ENCODE data around the gene FBLN1. TPM values are rescaled to one million over a fixed set of nuclear protein-coding genes. Genes with fewer than 3 reads are reported as not detected.
A peak's percentile ranks its signal among the peaks of the same experiment; 100 is the strongest.

Gene FBLN1
- total and polyA plus RNA-seq, 8 donors = 38.8 to 416 (median 114) TPM

- no peak overlapping the region for H3K27ac ChIP-seq
- peaks cover 0 to under 1% (median 0%) of the 10 kb centered on the region in 4 donors for H3K4me1 ChIP-seq
- H3K27me3 ChIP-seq = no peaks in the 10 kb centered on the region
- DNase-seq = no peak
- TF ChIP-seq POLR2AphosphoS5 (IDR thresholded peaks at IDR 0.05) (no peak), EP300 (IDR thresholded peaks at IDR 0.05) (no peak), POLR2A (IDR thresholded peaks at IDR 0.05) (no peak), CTCF (IDR thresholded peaks at IDR 0.05) (no peak)
- H3K4me3 ChIP-seq = no peak overlapping the region
- H3K36me3 ChIP-seq = no peaks in the 10 kb centered on the region
- intact Hi-C loops (cut with DNase I; ENCODE audit: low total_unique reads) = no loop called here
- 69 to 79% (median 72%) methylated on average over 3 of the region's 3 CpGs for WGBS, 5 donors
- peaks cover 0 to 17% (median 10%) of the 10 kb centered on the region in 4 donors for H3K9me3 ChIP-seq
Observed at GRCh38 chr22:45465633-45466032, 37.0 kb upstream of the FBLN1 start.

- H3K4me1 ChIP-seq = no peaks in the 10 kb centered on the region
Observed at GRCh38 chr22:45468872-45469271, 33.8 kb upstream of the FBLN1 start.

GRCh38 chr22:45469281-45470073 lies 33.2 kb upstream of the FBLN1 start:
- Histone ChIP-seq H3K36me3 (no peaks in the 10 kb centered on the region), H3K27me3 (no peaks in the 10 kb centered on the region), H3K4me3 (no peak overlapping the region), H3K27ac (peak overlapping the region in 2 of 5 donors; percentile 4 to 6), H3K9me3 (peaks cover 0 to 17% (median 7%) of the 10 kb centered on the region in 4 donors), H3K4me1 (no peaks in the 10 kb centered on the region)
- intact Hi-C loops (cut with DNase I; ENCODE audit: low total_unique reads) = no loop called here
- whole genome bisulfite sequencing, 5 donors = 46 to 51% (median 48%) methylated on average over 8 of the region's 8 CpGs
- DNase-seq = no peak
- TF ChIP-seq EP300 (IDR thresholded peaks at IDR 0.05) = no peak

More at GRCh38 chr22:45468872-45469271, 33.8 kb upstream of the FBLN1 start:
- no peak for DNase-seq
- Histone ChIP-seq H3K9me3 (peaks cover 0 to 17% (median 8%) of the 10 kb centered on the region in 4 donors), H3K36me3 (no peaks in the 10 kb centered on the region), H3K27me3 (no peaks in the 10 kb centered on the region), H3K4me3 (no peak overlapping the region), H3K27ac (no peak overlapping the region)
- intact Hi-C loops (cut with DNase I; ENCODE audit: low total_unique reads) = no loop called here
- WGBS, 5 donors = 62 to 82% (median 67%) methylated on average over 7 of the region's 7 CpGs
- no peak for TF ChIP-seq POLR2A (IDR thresholded peaks at IDR 0.05)
- no peak for TF ChIP-seq CTCF (IDR thresholded peaks at IDR 0.05)
- no peak for TF ChIP-seq POLR2AphosphoS5 (IDR thresholded peaks at IDR 0.05)
- no peak for TF ChIP-seq EP300 (IDR thresholded peaks at IDR 0.05)

GRCh38 chr22:45470871-45471270 lies 31.8 kb upstream of the FBLN1 start:
- no peaks in the 10 kb centered on the region for H3K27me3 ChIP-seq
- H3K4me1 ChIP-seq = no peaks in the 10 kb centered on the region
- intact Hi-C loops (cut with DNase I; ENCODE audit: low total_unique reads) = no loop called here
- no peaks in the 10 kb centered on the region for H3K36me3 ChIP-seq
- TF ChIP-seq POLR2AphosphoS5 (IDR thresholded peaks at IDR 0.05) (no peak), EP300 (IDR thresholded peaks at IDR 0.05) (no peak), CTCF (IDR thresholded peaks at IDR 0.05) (no peak), POLR2A (IDR thresholded peaks at IDR 0.05) (no peak)
- no peak overlapping the region for H3K4me3 ChIP-seq
- H3K27ac ChIP-seq = no peak overlapping the region
- peaks cover 0 to 17% (median 7%) of the 10 kb centered on the region in 4 donors for H3K9me3 ChIP-seq
- WGBS, 5 donors = 78 to 84% (median 81%) methylated on average over 11 of the region's 11 CpGs
- DNase-seq = no peak

GRCh38 chr22:45472426-45472825 lies 30.3 kb upstream of the FBLN1 start:
- no peaks in the 10 kb centered on the region for H3K4me1 ChIP-seq
- 83 to 91% (median 89%) methylated on average over 3 of the region's 3 CpGs for WGBS, 5 donors

More at GRCh38 chr22:45472426-45472825, 30.3 kb upstream of the FBLN1 start:
- TF ChIP-seq POLR2AphosphoS5 (IDR thresholded peaks at IDR 0.05) (no peak), CTCF (IDR thresholded peaks at IDR 0.05) (no peak)
- DNase-seq = no peak
- Histone ChIP-seq H3K9me3 (peaks cover 0 to 6% (median 0%) of the 10 kb centered on the region in 4 donors), H3K27ac (no peak overlapping the region), H3K4me3 (no peak overlapping the region), H3K36me3 (no peaks in the 10 kb centered on the region), H3K27me3 (peaks cover 0 to 3% (median 0%) of the 10 kb centered on the region in 3 donors)
- intact Hi-C loops (cut with DNase I; ENCODE audit: low total_unique reads) = no loop called here

Measured in stomach (tissue), 9 donors.